Posterior vena cava (tissue), 2 donors: ENCODE measurements around the gene GPRC5A. TPM values are rescaled to one million over a fixed set of nuclear protein-coding genes. Genes with fewer than 3 reads are reported as not detected.

Experiments
- DNase-seq: peaks from one replicate; pipeline ENCODE4 v3.0.0-alpha.2; 2020; ENCODE audit warnings: low spot score
- intact Hi-C, 2 donors: fragments of 100-400 bp; cut with DNase I; formaldehyde crosslinking; loops; one replicate each; pipeline versions ENCODE4 v1.14.1 to v1.14.2; 2022 to 2023
- total RNA-seq, 2 donors: library from RNA; stranded (reverse); fragmentation: NEBNext Ultra II Directional; extraction: Animal tissue kit (Norgen Biotek cat#: 25700); gene quantifications; one replicate each; pipeline ENCODE4 v1.2.1, GENCODE V29; 2021
- donor health status: DM: yes; HTN: yes; CAD: no.
- donor health status: DM: yes; HTN: yes; CAD: no.

GPRC5A gene
- total RNA-seq, 2 donors from 2014 or later: 16.2 to 23.4 TPM

GRCh38 chr12:12903642-12904609 is 12.6 kb downstream of the GPRC5A start:
- DNase-seq: peak; percentile 51
- intact Hi-C loops: no loop called here

DNA sequence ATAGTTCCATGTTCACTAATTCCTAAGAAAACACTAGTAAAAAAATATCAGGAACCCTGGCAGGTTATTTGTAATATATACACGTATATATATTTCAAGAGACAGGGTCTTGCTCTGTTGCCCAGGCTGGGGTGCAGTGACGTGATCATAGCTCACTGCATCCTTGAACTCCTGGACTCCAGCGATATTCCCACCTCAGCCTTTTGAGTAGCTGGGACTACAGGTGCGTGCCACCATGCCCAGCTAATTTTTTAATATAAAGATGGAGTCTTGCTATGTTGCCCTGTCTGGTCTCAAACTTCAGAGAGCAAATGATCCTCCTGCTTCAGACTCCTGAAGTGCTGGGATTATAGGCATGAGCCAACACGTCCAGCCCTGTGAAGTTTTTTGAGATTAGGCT is 16.2 kb downstream of the GPRC5A start:
- intact Hi-C loops: no loop called here
- DNase-seq: peak; percentile 14

GRCh38 chr12:12908252-12908651 is 16.9 kb downstream of the GPRC5A start:
- peak; percentile 66 for DNase-seq

GRCh38 chr12:12908711-12909110 is 17.3 kb downstream of the GPRC5A start:
- intact Hi-C loops: no loop called here
- DNase-seq: peak; percentile 19

More at GRCh38 chr12:12908252-12908651, 16.9 kb downstream of the GPRC5A start:
- intact Hi-C loops: no loop called here

DNA sequence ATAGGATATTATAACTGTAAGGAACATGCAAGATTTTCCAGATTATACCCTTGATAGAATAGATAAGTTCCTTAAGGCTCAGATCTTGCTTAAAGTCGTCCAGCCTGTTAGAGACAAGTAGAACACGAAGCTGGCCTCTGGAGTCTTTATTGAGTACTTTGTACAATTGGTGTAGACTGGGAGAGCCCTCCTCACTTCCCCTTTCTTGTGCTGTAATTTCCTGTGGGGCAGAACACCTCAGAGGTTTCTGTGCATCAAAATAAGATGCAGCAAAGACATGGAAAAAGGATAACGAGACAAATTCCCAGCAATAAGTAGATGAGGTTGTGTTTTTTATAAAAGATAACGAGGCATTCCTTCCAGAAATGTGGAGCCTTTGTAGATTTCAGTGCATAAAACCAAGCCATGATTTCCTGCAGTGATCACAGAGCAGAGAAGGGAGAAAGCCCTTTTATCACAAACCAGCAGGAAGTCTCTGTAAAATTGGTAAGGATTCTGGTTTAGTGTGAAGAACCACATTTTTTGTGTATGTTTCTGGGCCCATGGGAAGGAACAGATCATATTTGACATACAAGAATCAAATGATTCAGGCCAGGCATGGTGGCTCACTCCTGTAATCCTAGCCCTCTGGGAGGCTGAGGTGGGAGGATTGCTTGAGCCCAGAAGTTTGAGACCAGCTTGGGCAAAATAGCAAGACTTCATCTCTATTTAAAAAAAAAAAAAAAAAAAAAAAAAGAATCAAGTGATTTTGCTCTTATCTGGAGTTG is 18.0 kb downstream of the GPRC5A start:
- intact Hi-C loops: no loop called here
- DNase-seq: peak; percentile 57

GRCh38 chr12:12909995-12910420 is 18.6 kb downstream of the GPRC5A start:
- intact Hi-C loops: loop anchor here (5.0 to 10.0 kb wide), 2 partner anchors 295 to 297 kb away; no protein-coding TSS in a partner anchor
- peak; percentile 62 for DNase-seq

DNA sequence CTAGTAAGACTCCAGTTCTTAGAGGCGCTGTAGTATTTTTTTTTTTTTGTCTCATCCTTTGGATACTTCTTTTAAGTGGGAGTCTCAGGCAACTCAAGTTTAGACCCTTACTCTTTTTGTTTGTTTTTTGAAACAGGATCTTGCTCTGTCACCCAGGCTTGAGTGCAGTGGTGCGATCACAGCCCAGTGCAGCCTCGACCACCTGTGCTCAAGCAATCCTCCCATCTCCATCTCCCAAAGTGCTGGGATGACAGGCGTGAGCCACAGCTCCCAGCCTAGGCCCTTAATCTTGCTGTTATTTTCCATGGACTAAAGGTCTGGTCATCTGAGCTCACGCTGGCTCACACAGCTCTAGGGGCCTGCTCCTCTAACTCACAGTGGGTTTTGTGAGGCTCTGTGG is 21.3 kb downstream of the GPRC5A start:
- intact Hi-C loops: loop anchor here (5.0 to 10.0 kb wide), 2 partner anchors 292 to 295 kb away; no protein-coding TSS in a partner anchor
- DNase-seq: no peak

- DNase-seq: peak; percentile 81
- intact Hi-C loops: loop anchor here (5.0 to 10.0 kb wide), 3 partner anchors 67 to 317 kb away; no protein-coding TSS in a partner anchor
Observed at GRCh38 chr12:12915656-12916055, 24.3 kb downstream of the GPRC5A start.

DNA sequence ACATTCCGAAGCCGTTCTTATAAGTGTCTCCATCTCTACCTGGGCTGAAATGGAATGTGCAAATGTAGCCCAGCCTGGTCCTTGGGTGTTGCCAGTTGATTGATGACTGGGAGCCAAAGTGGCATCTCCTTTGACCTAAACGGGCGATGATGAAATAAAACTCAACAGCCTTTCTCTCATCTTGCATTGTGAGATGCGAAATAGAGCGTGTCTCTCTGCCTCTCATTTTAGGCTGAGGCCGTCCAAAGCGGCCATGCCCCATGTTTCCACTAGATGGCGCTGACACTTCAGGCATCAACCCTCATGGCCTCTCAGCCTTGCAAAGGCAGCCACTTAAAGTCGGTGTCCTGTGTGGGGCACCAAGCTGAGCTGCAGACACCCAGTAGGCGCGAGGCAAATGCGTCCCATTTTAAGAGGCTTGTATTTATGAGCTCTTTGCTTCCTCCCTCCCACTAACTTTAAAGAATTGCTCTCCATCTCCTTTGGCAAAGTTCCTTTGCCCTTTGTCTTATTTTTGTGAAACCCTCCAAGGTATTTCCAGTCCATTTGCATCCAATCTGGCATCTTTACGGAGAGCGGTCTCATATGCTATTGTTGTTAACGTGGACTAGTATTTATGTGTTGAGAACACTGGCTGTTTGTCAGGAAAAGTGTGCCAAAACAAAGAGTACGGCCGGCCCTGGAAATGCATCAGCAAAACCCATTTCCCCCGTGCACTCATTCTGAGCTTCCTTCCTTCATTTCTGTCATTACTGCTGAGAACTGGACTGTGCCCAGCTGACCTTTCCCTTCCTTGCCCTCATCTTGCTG is 25.0 kb downstream of the GPRC5A start:
- intact Hi-C loops: loop anchor here (5.0 to 10.0 kb wide), 3 partner anchors 66 to 316 kb away; no protein-coding TSS in a partner anchor
- DNase-seq: peak; percentile 95

- no peak for DNase-seq
- intact Hi-C loops: loop anchor here (5.0 to 10.0 kb wide), 3 partner anchors 65 to 315 kb away; no protein-coding TSS in a partner anchor
Observed at GRCh38 chr12:12917517-12917916, 26.2 kb downstream of the GPRC5A start.

DNA sequence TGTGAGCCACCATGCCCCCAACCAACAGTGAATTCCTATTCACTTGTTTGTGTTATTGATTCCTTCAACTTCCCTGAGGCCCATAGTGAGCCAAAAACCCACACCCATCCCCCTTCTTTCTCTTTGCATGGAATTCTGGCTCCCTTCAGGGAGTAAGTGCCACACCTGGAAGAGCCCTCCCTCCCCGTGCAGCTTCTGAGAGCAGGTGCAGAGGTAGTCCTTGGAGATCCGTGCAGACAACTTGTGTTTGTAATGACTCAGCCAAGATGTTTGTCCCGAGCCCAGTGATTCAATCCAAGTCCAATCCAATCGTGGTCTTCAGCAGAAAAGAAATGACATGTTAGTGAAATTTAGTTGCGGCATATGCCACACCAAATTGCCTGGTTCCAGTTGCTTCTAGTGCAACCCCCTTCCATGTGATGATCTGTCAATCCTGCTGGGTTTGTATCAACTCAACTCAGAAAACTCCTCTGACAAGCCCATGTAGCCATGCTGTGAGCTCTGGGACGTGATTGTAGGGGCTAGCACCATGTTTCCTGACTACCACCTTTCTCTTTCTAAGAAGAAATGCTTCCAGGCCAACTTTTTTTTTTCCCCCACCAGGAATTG is 27.5 kb downstream of the GPRC5A start:
- intact Hi-C loops: loop anchor here (5.0 to 10.0 kb wide), 3 partner anchors 63 to 313 kb away; no protein-coding TSS in a partner anchor
- DNase-seq: no peak

DNA sequence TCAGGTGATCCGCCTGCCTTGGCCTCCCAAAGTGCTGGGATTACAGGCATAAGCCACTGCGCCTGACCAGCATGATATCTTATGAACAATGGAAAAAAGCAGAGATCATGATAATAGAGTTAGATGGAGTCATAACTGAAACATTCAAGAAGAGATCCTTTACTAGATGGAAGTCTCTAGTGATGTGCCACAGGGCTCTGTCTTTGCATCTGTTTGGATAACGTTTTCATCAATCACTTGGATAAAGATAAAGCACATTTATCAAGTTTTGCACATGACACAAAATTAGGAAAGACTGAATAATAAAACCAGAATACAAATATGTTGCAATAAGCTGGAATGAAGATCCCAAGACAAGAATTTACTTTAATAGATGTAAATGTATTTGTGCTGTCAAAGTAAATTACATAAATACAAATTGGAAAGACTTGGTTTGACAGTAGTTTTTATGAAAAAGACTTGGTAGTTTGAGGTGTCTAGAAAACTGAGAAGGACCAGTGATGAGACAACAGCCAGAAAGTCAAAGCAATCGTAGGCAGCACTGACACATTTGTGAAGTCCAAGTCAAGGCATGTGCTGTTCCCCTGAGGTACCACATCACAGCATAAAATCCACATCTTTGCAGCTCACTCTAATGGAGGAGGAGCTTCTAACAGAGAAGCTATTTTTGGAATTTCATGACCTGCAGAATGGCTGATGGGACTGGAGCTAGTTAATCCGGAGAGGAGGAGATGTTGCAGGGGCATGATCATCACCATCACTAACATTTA is 28.5 kb downstream of the GPRC5A start:
- no peak for DNase-seq
- intact Hi-C loops: loop anchor here (5.0 to 10.0 kb wide), 3 partner anchors 62 to 312 kb away; no protein-coding TSS in a partner anchor

- intact Hi-C loops: no loop called here
- peak; percentile 88 for DNase-seq
Observed at GRCh38 chr12:12922191-12922616, 30.8 kb downstream of the GPRC5A start.

DNA sequence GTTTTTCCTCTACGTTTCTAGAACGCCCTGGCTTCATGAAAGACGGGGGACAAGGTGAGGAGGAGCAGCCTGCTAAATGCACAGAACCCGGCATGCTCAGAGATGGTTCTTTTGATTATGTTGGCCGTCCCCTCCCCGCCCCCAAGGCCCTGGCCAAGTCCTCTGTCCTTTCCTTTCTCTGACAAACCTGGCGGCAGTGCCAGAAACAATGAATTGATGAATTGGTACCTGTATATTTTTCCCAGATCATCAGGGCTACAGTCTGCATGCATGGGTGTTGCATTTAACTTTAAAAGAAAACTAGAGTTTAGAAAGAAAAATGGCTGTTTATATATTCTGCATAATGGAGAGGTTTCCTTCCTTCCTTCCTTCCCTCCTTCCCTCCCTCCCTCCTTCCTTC is 31.6 kb downstream of the GPRC5A start:
- DNase-seq: no peak
- intact Hi-C loops: no loop called here

- intact Hi-C loops: no loop called here
- no peak for DNase-seq
Observed at GRCh38 chr12:12924169-12924568, 32.8 kb downstream of the GPRC5A start.

GRCh38 chr12:12925388-12925787 is 34.0 kb downstream of the GPRC5A start:
- no peak for DNase-seq
- intact Hi-C loops: no loop called here

GRCh38 chr12:12926571-12927071 is 35.3 kb downstream of the GPRC5A start:
- intact Hi-C loops: no loop called here
- no peak for DNase-seq
